ENCODE data around the gene TRIM8.

DNA sequence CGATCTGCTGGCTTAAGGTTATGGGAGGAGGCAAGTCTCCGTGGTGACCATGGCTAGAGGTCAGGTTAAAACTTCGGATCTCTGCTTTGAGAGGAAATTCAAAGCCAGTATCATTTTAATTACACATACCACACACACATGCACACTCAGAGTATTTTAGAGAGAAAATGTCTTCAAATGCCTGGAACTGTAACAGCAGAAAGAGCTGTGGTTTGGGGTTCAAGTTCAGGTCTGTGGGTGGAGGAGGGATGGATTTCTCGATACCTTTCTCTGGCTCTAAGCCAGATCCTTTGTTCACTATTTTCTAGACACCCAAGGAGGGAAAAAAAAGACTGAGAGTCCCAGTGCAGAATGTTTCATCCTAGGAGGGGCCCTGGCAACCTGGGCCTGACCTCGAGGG is 37.4 kb downstream of the TRIM8 start:
- TF ChIP-seq, protein P1, sequence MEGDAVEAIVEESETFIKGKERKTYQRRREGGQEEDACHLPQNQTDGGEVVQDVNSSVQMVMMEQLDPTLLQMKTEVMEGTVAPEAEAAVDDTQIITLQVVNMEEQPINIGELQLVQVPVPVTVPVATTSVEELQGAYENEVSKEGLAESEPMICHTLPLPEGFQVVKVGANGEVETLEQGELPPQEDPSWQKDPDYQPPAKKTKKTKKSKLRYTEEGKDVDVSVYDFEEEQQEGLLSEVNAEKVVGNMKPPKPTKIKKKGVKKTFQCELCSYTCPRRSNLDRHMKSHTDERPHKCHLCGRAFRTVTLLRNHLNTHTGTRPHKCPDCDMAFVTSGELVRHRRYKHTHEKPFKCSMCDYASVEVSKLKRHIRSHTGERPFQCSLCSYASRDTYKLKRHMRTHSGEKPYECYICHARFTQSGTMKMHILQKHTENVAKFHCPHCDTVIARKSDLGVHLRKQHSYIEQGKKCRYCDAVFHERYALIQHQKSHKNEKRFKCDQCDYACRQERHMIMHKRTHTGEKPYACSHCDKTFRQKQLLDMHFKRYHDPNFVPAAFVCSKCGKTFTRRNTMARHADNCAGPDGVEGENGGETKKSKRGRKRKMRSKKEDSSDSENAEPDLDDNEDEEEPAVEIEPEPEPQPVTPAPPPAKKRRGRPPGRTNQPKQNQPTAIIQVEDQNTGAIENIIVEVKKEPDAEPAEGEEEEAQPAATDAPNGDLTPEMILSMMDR (conservative IDR thresholded peaks at IDR 0.05; ENCODE audit: low read depth, low read length), result no peak
- no peak for TF ChIP-seq EZH2 (IDR thresholded peaks at IDR 0.05; ENCODE audit: low read length, unreplicated experiment)
- TF ChIP-seq EZH2phosphoT487 (IDR thresholded peaks at IDR 0.05; ENCODE audit: borderline replicate concordance, low read length), result no peak

Data from PC-3 (cell line).